Kidney (tissue), 14 donors: ENCODE data around the gene SPOUT1. TPM values are rescaled to one million over a fixed set of nuclear protein-coding genes. Genes with fewer than 3 reads are reported as not detected.

ENCODE experiments used
- DNase-seq, 5 donors: peaks; one replicate each; pipeline ENCODE4 v3.0.0-alpha.2; 2013 to 2020
- FAIRE-seq: peaks from 2 replicates; lab custom pipeline; 2012; peaks lifted over from hg19 to GRCh38; lab: Jason Lieb, UNC
- H3K27ac ChIP-seq, 2 donors: one replicate each; pipeline ENCODE4 v1.7.0; 2013; ENCODE audit warnings: low read depth in 2 of 2, low read length in 2 of 2, inconsistent platforms in 1 of 2
- H3K27me3 ChIP-seq: one replicate; pipeline ENCODE4 v1.7.1; 2013; ENCODE audit warnings: low read length, inconsistent platforms; ENCODE audit not compliant: control insufficient read depth, insufficient read depth
- H3K36me3 ChIP-seq, 3 donors: one replicate each; pipeline versions ENCODE4 v1.7.0 to v1.7.1; 2013; ENCODE audit warnings: low read length in 3 of 3, control low read depth in 1 of 3, inconsistent platforms in 1 of 3; ENCODE audit not compliant: insufficient read depth in 3 of 3, control insufficient read depth in 2 of 3
- H3K4me1 ChIP-seq, 3 donors: one replicate each; pipeline versions ENCODE4 v1.7.0 to v1.7.1; 2013; ENCODE audit warnings: low read length in 3 of 3, inconsistent platforms in 1 of 3, low read depth in 1 of 3; ENCODE audit not compliant: control insufficient read depth in 2 of 3, insufficient read depth in 2 of 3
- H3K4me3 ChIP-seq, 3 donors: one replicate each; pipeline versions ENCODE4 v1.7.0 to v1.8.1; 2013; ENCODE audit warnings: low read length in 3 of 3, control low read depth in 1 of 3, inconsistent platforms in 1 of 3
- H3K9ac ChIP-seq, 3 donors: one replicate each; pipeline versions ENCODE4 v1.7.0 to v1.7.1; 2013; ENCODE audit warnings: low read length in 3 of 3, control low read depth in 1 of 3, inconsistent platforms in 1 of 3
- H3K9me3 ChIP-seq, 3 donors: one replicate each; pipeline versions ENCODE4 v1.7.0 to v1.7.1; 2013; ENCODE audit warnings: low read length in 3 of 3, control low read depth in 1 of 3, inconsistent platforms in 1 of 3; ENCODE audit not compliant: control insufficient read depth in 2 of 3, insufficient read depth in 1 of 3
- intact Hi-C: fragments of 100-400 bp; cut with DNase I; formaldehyde crosslinking; loops from one replicate; pipeline ENCODE4 v1.11.1; 2022
- polyA plus RNA-seq: library from polyadenylated mRNA; stranded (reverse); fragments of 350-450 nt; fragmentation: Illumina TruSeq; extraction: RNeasy Lipid Tissue Mini Kit (QIAGEN cat#74804); gene quantifications from one replicate; pipeline ENCODE4 v1.2.3, GENCODE V29; 2014; ENCODE audit warnings: low read depth, low replicate concordance; ENCODE audit not compliant: insufficient read depth
- total RNA-seq: library from RNA; stranded (reverse); fragmentation: NEBNext Ultra II Directional; extraction: Animal tissue kit (Norgen Biotek cat#: 25700); gene quantifications from one replicate; pipeline ENCODE4 v1.2.1, GENCODE V29; 2021
- TF ChIP-seq, protein P1 (sequence below): IDR thresholded peaks from 3 replicates; pipeline ENCODE4 v1.5.1; 2012; ENCODE audit warnings: mild to moderate bottlenecking, moderate library complexity, borderline replicate concordance; ENCODE audit not compliant: insufficient read depth; ENCODE audit errors: extremely low read depth
- donor health status: control.
- donor health status: control.
- donor health status: control.
- donor health status: control.
- donor health status: control.
- donor health status: DM: yes; HTN: yes; CAD: no.
- donor health status: Normal renal cell carcinoma (clear cell type).

Gene SPOUT1
- total and polyA plus RNA-seq, 2 donors from 2014 or later: 42.0 to 56.8 TPM

GRCh38 chr9:128870128-128870940 lies 40.7 kb upstream of the SPOUT1 start:
- H3K4me1 ChIP-seq: no peaks in the 10 kb centered on the region
- intact Hi-C loops: no loop called here
- no peak for FAIRE-seq
- H3K9me3 ChIP-seq: no peaks in the 10 kb centered on the region
- peak in 3 of 5 donors; percentile 19 to 41 (median 33) for DNase-seq
- H3K4me3 ChIP-seq: no peak overlapping the region
- TF ChIP-seq, protein P1, sequence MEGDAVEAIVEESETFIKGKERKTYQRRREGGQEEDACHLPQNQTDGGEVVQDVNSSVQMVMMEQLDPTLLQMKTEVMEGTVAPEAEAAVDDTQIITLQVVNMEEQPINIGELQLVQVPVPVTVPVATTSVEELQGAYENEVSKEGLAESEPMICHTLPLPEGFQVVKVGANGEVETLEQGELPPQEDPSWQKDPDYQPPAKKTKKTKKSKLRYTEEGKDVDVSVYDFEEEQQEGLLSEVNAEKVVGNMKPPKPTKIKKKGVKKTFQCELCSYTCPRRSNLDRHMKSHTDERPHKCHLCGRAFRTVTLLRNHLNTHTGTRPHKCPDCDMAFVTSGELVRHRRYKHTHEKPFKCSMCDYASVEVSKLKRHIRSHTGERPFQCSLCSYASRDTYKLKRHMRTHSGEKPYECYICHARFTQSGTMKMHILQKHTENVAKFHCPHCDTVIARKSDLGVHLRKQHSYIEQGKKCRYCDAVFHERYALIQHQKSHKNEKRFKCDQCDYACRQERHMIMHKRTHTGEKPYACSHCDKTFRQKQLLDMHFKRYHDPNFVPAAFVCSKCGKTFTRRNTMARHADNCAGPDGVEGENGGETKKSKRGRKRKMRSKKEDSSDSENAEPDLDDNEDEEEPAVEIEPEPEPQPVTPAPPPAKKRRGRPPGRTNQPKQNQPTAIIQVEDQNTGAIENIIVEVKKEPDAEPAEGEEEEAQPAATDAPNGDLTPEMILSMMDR: no peak
- no peak overlapping the region for H3K9ac ChIP-seq
- no peaks in the 10 kb centered on the region for H3K27me3 ChIP-seq
- no peaks in the 10 kb centered on the region for H3K36me3 ChIP-seq
- H3K27ac ChIP-seq: no peak overlapping the region

DNA sequence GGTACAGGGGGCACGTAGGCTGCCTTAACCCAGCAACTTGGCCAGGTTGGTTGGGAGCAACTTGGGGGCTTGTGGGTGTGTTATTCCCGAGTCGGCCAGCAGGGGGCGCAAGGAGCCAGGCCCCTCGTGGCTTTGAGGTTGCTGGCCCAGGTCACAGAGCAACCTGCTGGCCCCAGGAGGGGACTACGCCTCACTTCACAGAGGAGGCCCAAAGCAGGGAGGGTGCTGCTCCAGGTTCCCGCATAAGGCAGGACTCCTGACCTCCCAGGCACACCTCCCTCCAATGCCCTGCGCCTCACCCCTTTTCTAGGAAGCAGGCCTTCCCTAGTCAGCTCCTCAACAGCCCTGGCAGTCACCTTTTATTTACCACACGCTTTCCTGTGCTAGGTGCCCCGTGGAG lies 34.1 kb upstream of the SPOUT1 start:
- no peak overlapping the region for H3K27ac ChIP-seq
- peaks cover 0 to 8% (median 3%) of the 10 kb centered on the region in 3 donors for H3K4me1 ChIP-seq
- intact Hi-C loops: loop anchor here (5.0 kb wide), 1 partner anchor 69 kb away; no protein-coding TSS in a partner anchor
- no peak for FAIRE-seq
- no peaks in the 10 kb centered on the region for H3K27me3 ChIP-seq
- peak; percentile 53 to 87 (median 68) for DNase-seq
- H3K4me3 ChIP-seq: no peak overlapping the region
- H3K9ac ChIP-seq: no peak overlapping the region
- no peaks in the 10 kb centered on the region for H3K9me3 ChIP-seq
- no peaks in the 10 kb centered on the region for H3K36me3 ChIP-seq
- TF ChIP-seq, protein P1: peak; percentile 92

- Histone ChIP-seq H3K9ac (no peak overlapping the region), H3K27ac (no peak overlapping the region), H3K36me3 (no peaks in the 10 kb centered on the region), H3K4me1 (peaks cover 0 to 8% (median 3%) of the 10 kb centered on the region in 3 donors), H3K4me3 (no peak overlapping the region), H3K9me3 (no peaks in the 10 kb centered on the region), H3K27me3 (no peaks in the 10 kb centered on the region)
- FAIRE-seq (no peak), DNase-seq (peak in 1 of 5 donors; percentile 72)
- TF ChIP-seq, protein P1: no peak
- intact Hi-C loops: loop anchor here (5.0 kb wide), 1 partner anchor 70 kb away; no protein-coding TSS in a partner anchor
Observed at GRCh38 chr9:128862401-128862851, 32.8 kb upstream of the SPOUT1 start.
